Measurements from ENCODE around the gene ADCY2. TPM values are rescaled to one million over a fixed set of nuclear protein-coding genes. Genes with fewer than 3 reads are reported as not detected.
A peak's percentile ranks its signal among the peaks of the same experiment; 100 is the strongest.

The ADCY2 gene
- total RNA-seq, 1 donor from 2014 or later: 4.5 TPM

DNA sequence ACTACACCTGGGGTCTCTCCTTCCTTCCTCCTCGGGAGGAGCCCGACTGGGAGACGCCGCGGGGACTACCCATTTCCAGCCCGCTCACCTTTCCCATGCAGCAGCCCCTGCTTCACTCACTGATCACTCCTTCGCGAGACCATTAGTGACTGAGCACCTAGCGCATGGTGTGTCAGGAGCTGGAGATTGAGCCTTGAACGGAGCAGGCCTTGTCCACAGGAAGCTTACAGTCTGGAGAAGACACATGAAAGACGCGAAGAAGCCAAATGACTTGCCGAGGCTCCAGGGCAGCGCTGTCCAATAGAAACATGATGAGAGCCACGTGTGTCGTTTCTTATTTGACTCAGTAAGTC lies 455.3 kb downstream of the ADCY2 start:
- peak overlapping the region; percentile 90 for H3K27ac Mint-ChIP-seq
- peaks cover 2% of the 10 kb centered on the region for H3K36me3 Mint-ChIP-seq (ENCODE audit: insufficient read depth)
- no peaks in the 10 kb centered on the region for H3K9me3 Mint-ChIP-seq (ENCODE audit: low read depth)
- peaks cover 14% of the 10 kb centered on the region for H3K4me1 Mint-ChIP-seq (ENCODE audit: low read depth)
- TF ChIP-seq, protein P1, sequence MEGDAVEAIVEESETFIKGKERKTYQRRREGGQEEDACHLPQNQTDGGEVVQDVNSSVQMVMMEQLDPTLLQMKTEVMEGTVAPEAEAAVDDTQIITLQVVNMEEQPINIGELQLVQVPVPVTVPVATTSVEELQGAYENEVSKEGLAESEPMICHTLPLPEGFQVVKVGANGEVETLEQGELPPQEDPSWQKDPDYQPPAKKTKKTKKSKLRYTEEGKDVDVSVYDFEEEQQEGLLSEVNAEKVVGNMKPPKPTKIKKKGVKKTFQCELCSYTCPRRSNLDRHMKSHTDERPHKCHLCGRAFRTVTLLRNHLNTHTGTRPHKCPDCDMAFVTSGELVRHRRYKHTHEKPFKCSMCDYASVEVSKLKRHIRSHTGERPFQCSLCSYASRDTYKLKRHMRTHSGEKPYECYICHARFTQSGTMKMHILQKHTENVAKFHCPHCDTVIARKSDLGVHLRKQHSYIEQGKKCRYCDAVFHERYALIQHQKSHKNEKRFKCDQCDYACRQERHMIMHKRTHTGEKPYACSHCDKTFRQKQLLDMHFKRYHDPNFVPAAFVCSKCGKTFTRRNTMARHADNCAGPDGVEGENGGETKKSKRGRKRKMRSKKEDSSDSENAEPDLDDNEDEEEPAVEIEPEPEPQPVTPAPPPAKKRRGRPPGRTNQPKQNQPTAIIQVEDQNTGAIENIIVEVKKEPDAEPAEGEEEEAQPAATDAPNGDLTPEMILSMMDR (IDR thresholded peaks at IDR 0.05; ENCODE audit: unreplicated experiment): no peak
- peak overlapping the region; percentile 88 for H3K4me3 Mint-ChIP-seq (ENCODE audit: low read depth)
- peaks cover 11% of the 10 kb centered on the region for H3K27me3 Mint-ChIP-seq
- no peak for DNase-seq (ENCODE audit: low spot score, unreplicated experiment)

DNA sequence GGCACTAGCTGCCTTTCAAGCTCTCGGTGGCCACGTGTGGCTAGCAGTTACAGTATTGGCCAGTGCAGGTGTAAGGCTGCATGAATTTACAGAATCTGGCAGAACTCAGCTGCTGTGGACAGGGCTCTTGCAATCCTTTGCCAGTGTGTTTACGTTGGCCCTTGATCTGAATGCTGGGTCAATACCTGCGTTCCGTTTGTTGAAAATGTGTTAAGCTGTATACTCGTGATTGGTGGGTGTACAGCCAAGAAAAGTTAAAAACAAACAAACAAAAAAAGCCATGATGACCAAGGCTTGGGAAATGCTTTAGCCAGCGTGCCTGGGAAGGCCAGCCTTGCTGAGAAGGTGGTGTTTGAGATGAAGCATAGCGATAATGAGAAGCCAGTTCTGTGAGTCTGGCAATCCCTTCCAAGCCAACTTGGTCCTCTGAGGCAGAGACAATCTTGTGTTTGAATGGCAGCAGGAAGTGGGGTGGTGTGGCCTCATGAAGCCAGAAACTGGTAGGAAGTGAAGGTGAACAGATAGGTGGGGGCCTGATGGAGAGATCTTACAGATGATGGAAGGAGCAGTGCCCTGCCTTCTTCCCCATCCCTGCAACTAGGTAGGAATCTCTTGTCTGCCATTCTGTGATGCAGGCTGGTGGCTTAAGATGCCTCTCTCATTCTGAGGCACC lies 455.8 kb downstream of the ADCY2 start:
- TF ChIP-seq, protein P1 (IDR thresholded peaks at IDR 0.05; ENCODE audit: unreplicated experiment): no peak
- Mint-ChIP-seq H3K27me3 (peaks cover 11% of the 10 kb centered on the region), H3K4me3 (ENCODE audit: low read depth) (peak overlapping the region; percentile 88), H3K36me3 (ENCODE audit: insufficient read depth) (peaks cover 2% of the 10 kb centered on the region), H3K9me3 (ENCODE audit: low read depth) (no peaks in the 10 kb centered on the region), H3K27ac (peak overlapping the region; percentile 90), H3K4me1 (ENCODE audit: low read depth) (peaks cover 14% of the 10 kb centered on the region)
- no peak for DNase-seq (ENCODE audit: low spot score, unreplicated experiment)

DNA sequence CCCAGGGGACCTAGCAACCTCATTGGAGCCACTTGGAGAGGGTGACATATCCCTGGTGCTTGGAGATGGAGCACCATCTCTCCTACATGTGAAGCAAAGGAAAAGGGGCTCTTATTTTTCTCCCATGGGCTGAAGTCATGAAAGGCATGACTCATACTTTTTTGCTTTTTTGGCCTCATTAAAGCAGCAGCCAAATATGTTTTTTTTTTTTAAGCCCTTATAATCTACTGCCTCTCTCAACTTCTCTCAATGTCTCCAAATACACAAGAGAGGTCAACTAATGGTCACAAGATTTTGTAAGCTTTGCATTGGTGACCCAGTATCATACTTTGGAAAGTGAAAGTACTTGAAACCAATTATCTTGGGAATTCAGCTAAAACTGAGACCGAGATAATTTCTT lies 456.6 kb downstream of the ADCY2 start:
- Mint-ChIP-seq H3K4me3 (ENCODE audit: low read depth) (peak overlapping the region; percentile 88), H3K4me1 (ENCODE audit: low read depth) (peaks cover 14% of the 10 kb centered on the region), H3K36me3 (ENCODE audit: insufficient read depth) (peaks cover 3% of the 10 kb centered on the region), H3K9me3 (ENCODE audit: low read depth) (no peaks in the 10 kb centered on the region), H3K27me3 (peaks cover 8% of the 10 kb centered on the region), H3K27ac (no peak overlapping the region)
- no peak for DNase-seq (ENCODE audit: low spot score, unreplicated experiment)
- TF ChIP-seq, protein P1 (IDR thresholded peaks at IDR 0.05; ENCODE audit: unreplicated experiment): no peak

DNA sequence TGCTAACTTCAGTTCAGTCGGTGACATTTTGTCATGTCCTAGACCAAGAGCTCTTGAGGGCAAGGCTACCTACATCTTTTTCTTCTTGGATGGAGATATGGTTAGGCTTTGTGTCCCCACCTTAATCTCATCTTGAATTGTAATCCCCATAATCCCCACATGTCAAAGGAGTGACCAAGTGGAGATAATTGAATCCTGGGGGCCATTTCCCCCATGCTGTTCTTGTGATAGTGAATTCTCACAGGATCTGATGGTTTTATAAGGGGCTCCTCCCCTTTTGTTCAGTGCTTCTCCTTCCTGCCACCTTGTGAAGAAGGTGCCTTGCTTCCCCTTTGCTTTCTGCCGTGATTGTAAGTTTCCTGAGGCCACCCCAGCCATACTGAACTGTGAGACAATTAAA lies 457.1 kb downstream of the ADCY2 start:
- peak overlapping the region; percentile 35 for H3K4me3 Mint-ChIP-seq (ENCODE audit: low read depth)
- peak overlapping the region; percentile 71 for H3K27ac Mint-ChIP-seq
- H3K27me3 Mint-ChIP-seq: peaks cover 8% of the 10 kb centered on the region
- TF ChIP-seq, protein P1 (IDR thresholded peaks at IDR 0.05; ENCODE audit: unreplicated experiment): no peak
- H3K36me3 Mint-ChIP-seq (ENCODE audit: insufficient read depth): peaks cover 4% of the 10 kb centered on the region
- H3K9me3 Mint-ChIP-seq (ENCODE audit: low read depth): no peaks in the 10 kb centered on the region
- no peak for DNase-seq (ENCODE audit: low spot score, unreplicated experiment)
- peaks cover 14% of the 10 kb centered on the region for H3K4me1 Mint-ChIP-seq (ENCODE audit: low read depth)

DNA sequence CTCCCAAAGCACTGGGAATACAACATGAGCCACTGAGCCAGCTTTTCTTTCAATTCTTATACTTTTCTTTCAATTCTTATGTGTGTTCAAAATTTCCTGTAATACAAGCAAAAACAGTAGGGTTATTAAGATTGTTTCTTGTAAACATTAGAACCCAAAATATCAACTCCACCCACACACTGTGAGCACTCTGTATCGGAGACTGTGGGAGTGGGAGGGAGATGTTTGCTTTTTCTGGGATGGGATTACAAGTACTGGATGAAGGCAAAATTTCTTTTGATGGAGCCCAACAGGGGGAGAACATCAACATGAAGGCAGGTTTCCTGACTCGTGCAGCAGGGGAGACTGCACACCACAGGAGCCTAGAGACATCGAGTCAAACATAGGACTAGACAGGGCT lies 459.7 kb downstream of the ADCY2 start:
- no peak for DNase-seq (ENCODE audit: low spot score, unreplicated experiment)
- TF ChIP-seq, protein P1 (IDR thresholded peaks at IDR 0.05; ENCODE audit: unreplicated experiment): no peak
- Mint-ChIP-seq H3K27me3 (no peaks in the 10 kb centered on the region), H3K9me3 (ENCODE audit: low read depth) (no peaks in the 10 kb centered on the region), H3K4me3 (ENCODE audit: low read depth) (no peak overlapping the region), H3K4me1 (ENCODE audit: low read depth) (peaks cover 14% of the 10 kb centered on the region), H3K36me3 (ENCODE audit: insufficient read depth) (peaks cover 9% of the 10 kb centered on the region), H3K27ac (no peak overlapping the region)
